ENCODE results near the gene FAM168A.

FAM168A gene

DNA sequence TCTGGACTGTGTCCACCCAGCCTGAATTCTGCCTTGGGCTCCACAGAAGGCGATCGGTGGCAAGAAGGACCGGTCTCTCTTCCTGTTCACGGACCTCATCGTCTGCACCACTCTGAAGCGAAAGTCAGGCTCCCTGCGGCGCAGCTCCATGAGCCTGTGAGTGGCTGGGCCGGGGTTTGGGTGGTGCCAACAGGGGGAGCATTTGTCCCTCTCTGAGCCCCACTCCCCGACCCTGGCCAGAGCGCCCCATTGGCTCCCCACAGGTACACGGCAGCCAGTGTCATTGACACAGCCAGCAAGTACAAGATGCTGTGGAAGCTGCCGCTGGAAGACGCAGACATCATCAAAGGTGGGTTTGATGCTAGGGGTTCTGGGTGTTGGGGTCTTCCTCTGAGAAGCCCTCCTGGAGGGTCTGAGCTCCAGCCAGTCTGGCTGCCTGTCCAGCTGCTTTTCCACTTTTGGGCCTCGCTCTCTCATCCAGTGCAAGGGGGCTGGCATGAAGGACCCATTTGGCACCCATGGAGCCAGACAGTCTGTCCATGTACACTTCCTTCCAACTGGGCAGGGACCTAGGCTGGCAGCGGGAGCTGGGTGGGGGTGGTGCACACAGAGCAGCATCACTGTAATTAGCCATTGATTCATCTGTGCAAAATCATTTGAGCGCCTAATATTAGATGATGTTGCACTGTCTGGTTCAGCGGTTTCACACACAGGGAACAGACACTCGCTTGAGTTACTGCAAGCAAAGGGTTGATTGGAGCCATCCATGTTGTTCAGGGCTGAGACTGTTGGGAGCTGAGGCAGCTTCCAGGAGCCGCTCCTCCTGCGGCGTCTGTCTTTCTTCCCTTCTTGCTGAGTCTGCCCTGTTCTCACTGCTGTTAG is 240.7 kb downstream of the FAM168A start:
- H3K27me3 Mint-ChIP-seq, result no peaks in the 10 kb centered on the region
- no peak overlapping the region for H3K27ac Mint-ChIP-seq
- H3K36me3 Mint-ChIP-seq, result no peaks in the 10 kb centered on the region
- H3K4me1 Mint-ChIP-seq, result no peaks in the 10 kb centered on the region
- H3K9me3 Mint-ChIP-seq, result no peaks in the 10 kb centered on the region
- ATAC-seq (ENCODE audit: low read depth) (no peak), DNase-seq (ENCODE audit: low spot score in 2 of 2) (no peak)
- H3K4me3 Mint-ChIP-seq, result no peak overlapping the region

DNA sequence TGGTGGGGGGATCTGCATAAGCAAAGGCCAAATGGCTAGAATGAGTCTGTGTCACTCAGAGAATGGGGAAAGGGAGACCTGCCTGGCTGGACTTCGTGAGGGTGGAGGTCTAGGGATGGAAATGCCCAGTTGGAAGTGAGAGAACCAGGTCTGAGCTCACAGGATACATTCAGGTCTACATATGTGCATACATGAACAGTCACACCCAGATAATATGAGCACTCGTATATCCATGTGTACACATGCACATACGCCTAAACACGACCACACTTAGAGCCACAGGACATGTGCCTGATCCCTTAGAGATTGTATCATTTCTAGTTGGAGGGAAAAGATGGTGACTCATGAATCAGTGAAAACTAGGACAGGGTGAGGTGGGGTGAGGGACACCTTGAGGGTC is 242.8 kb downstream of the FAM168A start:
- no peak overlapping the region for H3K27ac Mint-ChIP-seq
- no peaks in the 10 kb centered on the region for H3K9me3 Mint-ChIP-seq
- no peaks in the 10 kb centered on the region for H3K36me3 Mint-ChIP-seq
- DNase-seq (ENCODE audit: low spot score in 2 of 2), result no peak
- no peak overlapping the region for H3K4me3 Mint-ChIP-seq
- no peak for ATAC-seq (ENCODE audit: low read depth)
- H3K27me3 Mint-ChIP-seq, result no peaks in the 10 kb centered on the region
- H3K4me1 Mint-ChIP-seq, result peaks cover 2% of the 10 kb centered on the region

DNA sequence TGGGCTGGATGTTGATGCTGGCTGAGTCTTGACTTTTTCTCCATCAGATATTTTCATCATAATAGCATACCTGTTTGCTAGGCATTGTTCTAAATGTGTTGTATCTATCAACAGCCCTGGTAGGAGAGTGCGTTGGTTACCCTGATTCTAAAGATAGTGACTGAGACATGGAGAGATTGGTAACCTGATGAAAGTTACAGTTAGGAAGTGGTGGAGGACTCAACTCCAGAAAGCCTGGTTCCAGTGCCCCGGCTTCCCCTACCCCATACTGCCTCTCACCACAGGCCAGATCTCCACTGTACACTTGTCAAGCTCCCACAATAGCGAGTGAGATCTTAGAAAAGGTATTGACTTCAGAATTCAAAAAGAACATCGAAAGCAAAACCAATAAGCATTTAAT is 244.5 kb downstream of the FAM168A start:
- DNase-seq (ENCODE audit: low spot score in 2 of 2), result no peak

DNA sequence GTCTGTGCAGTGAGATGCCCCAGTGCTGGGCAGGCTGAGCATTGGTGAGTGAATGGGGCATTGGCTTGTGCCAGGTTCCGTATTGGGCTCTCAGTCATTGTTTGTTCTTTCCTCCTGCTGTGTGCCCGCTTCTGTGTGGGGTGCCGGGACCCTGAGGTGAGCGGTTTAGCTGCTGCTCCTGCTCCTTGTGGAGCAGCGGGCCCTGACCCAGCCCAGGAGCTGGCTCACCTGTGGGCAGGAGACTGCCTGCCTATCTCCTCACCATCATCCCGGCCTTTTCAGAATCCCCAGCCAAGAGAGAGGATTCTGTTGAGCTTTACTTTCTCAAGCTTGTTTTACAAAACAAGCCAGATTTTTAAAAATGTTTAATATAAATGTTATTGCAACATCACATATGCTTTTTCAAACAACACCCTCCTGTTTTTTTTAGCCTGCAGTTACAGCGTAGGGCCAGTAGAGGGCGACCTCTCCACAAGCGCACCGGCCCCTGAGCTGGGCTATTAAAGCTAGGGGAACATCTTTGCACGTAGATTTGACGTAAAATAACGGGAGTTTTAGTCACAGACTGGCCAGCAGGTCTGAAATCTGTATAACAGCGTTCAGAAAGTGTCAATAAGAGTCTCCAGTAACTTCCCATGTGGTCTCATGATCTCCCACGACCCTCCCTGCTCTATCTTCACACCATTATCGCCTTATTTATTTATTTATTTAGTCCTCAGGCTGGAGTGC is 246.8 kb downstream of the FAM168A start:
- no peak overlapping the region for H3K4me3 Mint-ChIP-seq
- no peaks in the 10 kb centered on the region for H3K36me3 Mint-ChIP-seq
- no peaks in the 10 kb centered on the region for H3K9me3 Mint-ChIP-seq
- peaks cover 6% of the 10 kb centered on the region for H3K27me3 Mint-ChIP-seq
- peak; percentile 95 for ATAC-seq (ENCODE audit: low read depth)
- DNase-seq (ENCODE audit: low spot score in 2 of 2), result peak; percentile 51 to 69
- H3K4me1 Mint-ChIP-seq, result peaks cover 2% of the 10 kb centered on the region
- H3K27ac Mint-ChIP-seq, result peak overlapping the region; percentile 54

More for the DNA sequence above, 244.5 kb downstream of the FAM168A start:
- peaks cover under 1% of the 10 kb centered on the region for H3K27me3 Mint-ChIP-seq
- H3K9me3 Mint-ChIP-seq, result no peaks in the 10 kb centered on the region
- no peaks in the 10 kb centered on the region for H3K36me3 Mint-ChIP-seq
- no peak overlapping the region for H3K4me3 Mint-ChIP-seq
- peaks cover 2% of the 10 kb centered on the region for H3K4me1 Mint-ChIP-seq
- ATAC-seq (ENCODE audit: low read depth), result no peak
- no peak overlapping the region for H3K27ac Mint-ChIP-seq

Measured in memory B cell (primary cell).